Measurements from ENCODE around the gene TBC1D4. TPM values are rescaled to one million over a fixed set of nuclear protein-coding genes. Genes with fewer than 3 reads are reported as not detected.

TBC1D4 gene
- total RNA-seq, 4 donors from 2014 or later = 14.2 to 32.0 (median 20.6) TPM

- 69% methylated on average over 2 of the region's 2 CpGs for WGBS
- TF ChIP-seq CTCF (IDR thresholded peaks at IDR 0.05) (no peak), POLR2A (IDR thresholded peaks at IDR 0.05; ENCODE audit: low read depth) (no peak), EP300 (IDR thresholded peaks at IDR 0.05) (no peak), POLR2AphosphoS5 (IDR thresholded peaks at IDR 0.05) (no peak)
- Histone ChIP-seq H3K9me3 (no peaks in the 10 kb centered on the region), H3K27me3 (no peaks in the 10 kb centered on the region), H3K4me1 (no peaks in the 10 kb centered on the region), H3K27ac (replicated peaks in 1 of 4) (no peak overlapping the region), H3K4me3 (no peak overlapping the region), H3K36me3 (peaks cover 0 to 17% (median 6%) of the 10 kb centered on the region in 4 donors)
- DNase-seq (ENCODE audit: extremely low spot score) = no peak
- intact Hi-C loops (cut with DNase I) = no loop called here
These were observed 122.7 kb downstream of the TBC1D4 start for GRCh38 chr13:75359266-75359665.

GRCh38 chr13:75357576-75358289 is 124.2 kb downstream of the TBC1D4 start:
- H3K4me1 ChIP-seq = peaks cover 0 to 8% (median 0%) of the 10 kb centered on the region in 4 donors
- TF ChIP-seq POLR2A (IDR thresholded peaks at IDR 0.05; ENCODE audit: low read depth) = no peak
- peak in 2 of 3 experiments; percentile 28 to 53 for TF ChIP-seq CTCF (IDR thresholded peaks at IDR 0.05)
- no peak for TF ChIP-seq POLR2AphosphoS5 (IDR thresholded peaks at IDR 0.05)
- TF ChIP-seq EP300 (IDR thresholded peaks at IDR 0.05) = no peak
- no peak overlapping the region for H3K27ac ChIP-seq (replicated peaks in 1 of 4)
- intact Hi-C loops (cut with DNase I) = no loop called here
- WGBS = 83% methylated on average over 6 of the region's 6 CpGs
- DNase-seq (ENCODE audit: extremely low spot score) = no peak
- H3K27me3 ChIP-seq = no peaks in the 10 kb centered on the region
- peaks cover 0 to 21% (median 10%) of the 10 kb centered on the region in 4 donors for H3K36me3 ChIP-seq
- H3K9me3 ChIP-seq = no peaks in the 10 kb centered on the region
- no peak overlapping the region for H3K4me3 ChIP-seq

GRCh38 chr13:75356421-75356820 is 125.5 kb downstream of the TBC1D4 start:
- Histone ChIP-seq H3K27me3 (no peaks in the 10 kb centered on the region), H3K4me3 (no peak overlapping the region), H3K9me3 (no peaks in the 10 kb centered on the region), H3K27ac (replicated peaks in 1 of 4) (no peak overlapping the region), H3K36me3 (peaks cover 0 to 21% (median 6%) of the 10 kb centered on the region in 4 donors), H3K4me1 (peaks cover 0 to 8% (median 0%) of the 10 kb centered on the region in 4 donors)
- no peak for DNase-seq (ENCODE audit: extremely low spot score)
- 96% methylated on average over 3 of the region's 3 CpGs for WGBS
- TF ChIP-seq EP300 (IDR thresholded peaks at IDR 0.05) (no peak), POLR2AphosphoS5 (IDR thresholded peaks at IDR 0.05) (no peak), POLR2A (IDR thresholded peaks at IDR 0.05; ENCODE audit: low read depth) (no peak), CTCF (IDR thresholded peaks at IDR 0.05) (no peak)
- intact Hi-C loops (cut with DNase I) = no loop called here

- Histone ChIP-seq H3K36me3 (peaks cover 0 to 21% (median 5%) of the 10 kb centered on the region in 4 donors), H3K4me3 (no peak overlapping the region), H3K9me3 (no peaks in the 10 kb centered on the region), H3K4me1 (peaks cover 0 to 8% (median 0%) of the 10 kb centered on the region in 4 donors), H3K27ac (replicated peaks in 1 of 4) (no peak overlapping the region), H3K27me3 (no peaks in the 10 kb centered on the region)
- TF ChIP-seq EP300 (IDR thresholded peaks at IDR 0.05) (no peak), POLR2A (IDR thresholded peaks at IDR 0.05; ENCODE audit: low read depth) (no peak), POLR2AphosphoS5 (IDR thresholded peaks at IDR 0.05) (no peak), CTCF (IDR thresholded peaks at IDR 0.05) (no peak)
- DNase-seq (ENCODE audit: extremely low spot score) = no peak
- intact Hi-C loops (cut with DNase I) = no loop called here
These were observed 126.4 kb downstream of the TBC1D4 start for GRCh38 chr13:75355609-75356008.

All from esophagus muscularis mucosa (tissue), 4 donors.